ENCODE data around the gene GALNT12.

GALNT12 gene

DNA sequence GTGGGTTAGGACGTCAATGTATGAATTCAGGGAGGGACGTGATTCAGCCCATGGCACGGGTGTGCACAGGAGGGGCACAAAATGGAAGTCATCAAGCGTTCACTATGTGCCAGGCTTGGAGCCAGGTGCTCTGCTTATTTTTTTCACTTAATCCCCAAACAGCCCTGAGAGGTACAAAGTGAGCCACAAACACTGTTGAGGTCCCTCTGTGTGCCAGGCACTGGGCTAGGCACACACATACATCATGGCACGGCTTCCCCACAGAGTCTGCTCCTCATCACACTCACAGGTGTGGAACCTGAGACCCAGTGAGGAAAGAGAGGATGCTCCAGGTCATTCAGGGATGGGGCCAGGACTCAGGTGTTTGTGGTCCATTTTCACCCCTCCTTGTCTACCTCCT lies 68.1 kb downstream of the GALNT12 start:
- H3K36me3 ChIP-seq (ENCODE audit: insufficient read depth): no peaks in the 10 kb centered on the region
- no peaks in the 10 kb centered on the region for H3K4me1 ChIP-seq (ENCODE audit: low read depth, poor library complexity, severe bottlenecking)
- no peak overlapping the region for H3K9ac ChIP-seq
- no peaks in the 10 kb centered on the region for H4K20me1 ChIP-seq (ENCODE audit: insufficient read depth)
- H2AFZ ChIP-seq (ENCODE audit: low read depth): no peak overlapping the region
- no peaks in the 10 kb centered on the region for H3K27me3 ChIP-seq (ENCODE audit: insufficient read depth, low read depth)
- H3K27ac ChIP-seq: no peak overlapping the region
- no peak overlapping the region for H3K4me2 ChIP-seq
- H3K79me2 ChIP-seq (ENCODE audit: insufficient read depth, low read depth): no peaks in the 10 kb centered on the region
- H3K4me3 ChIP-seq (IDR thresholded peaks at IDR 0.05; ENCODE audit: insufficient read depth, low read depth, low read length): no peak overlapping the region
- TF ChIP-seq, protein P1, sequence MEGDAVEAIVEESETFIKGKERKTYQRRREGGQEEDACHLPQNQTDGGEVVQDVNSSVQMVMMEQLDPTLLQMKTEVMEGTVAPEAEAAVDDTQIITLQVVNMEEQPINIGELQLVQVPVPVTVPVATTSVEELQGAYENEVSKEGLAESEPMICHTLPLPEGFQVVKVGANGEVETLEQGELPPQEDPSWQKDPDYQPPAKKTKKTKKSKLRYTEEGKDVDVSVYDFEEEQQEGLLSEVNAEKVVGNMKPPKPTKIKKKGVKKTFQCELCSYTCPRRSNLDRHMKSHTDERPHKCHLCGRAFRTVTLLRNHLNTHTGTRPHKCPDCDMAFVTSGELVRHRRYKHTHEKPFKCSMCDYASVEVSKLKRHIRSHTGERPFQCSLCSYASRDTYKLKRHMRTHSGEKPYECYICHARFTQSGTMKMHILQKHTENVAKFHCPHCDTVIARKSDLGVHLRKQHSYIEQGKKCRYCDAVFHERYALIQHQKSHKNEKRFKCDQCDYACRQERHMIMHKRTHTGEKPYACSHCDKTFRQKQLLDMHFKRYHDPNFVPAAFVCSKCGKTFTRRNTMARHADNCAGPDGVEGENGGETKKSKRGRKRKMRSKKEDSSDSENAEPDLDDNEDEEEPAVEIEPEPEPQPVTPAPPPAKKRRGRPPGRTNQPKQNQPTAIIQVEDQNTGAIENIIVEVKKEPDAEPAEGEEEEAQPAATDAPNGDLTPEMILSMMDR (conservative IDR thresholded peaks at IDR 0.05; ENCODE audit: low read depth, low read length): no peak

DNA sequence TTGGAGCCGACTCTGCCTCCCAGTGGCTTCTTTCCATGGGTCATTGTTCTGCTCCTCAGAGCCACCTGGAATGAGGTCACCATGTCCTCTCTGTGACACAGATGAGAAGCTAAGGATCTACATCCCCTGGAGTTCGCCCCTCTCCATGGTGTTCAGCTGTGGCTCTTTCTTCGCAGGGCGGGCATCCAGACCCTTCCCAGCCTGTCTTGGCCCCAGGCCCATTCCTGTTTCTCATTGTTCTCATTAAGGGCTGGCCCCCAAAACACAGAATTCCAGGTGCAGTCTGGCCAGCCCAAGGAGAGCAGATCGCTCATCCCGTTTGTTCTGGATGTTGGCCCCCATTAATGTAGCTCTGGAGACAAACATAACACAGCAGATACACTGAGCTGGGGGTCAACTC lies 69.8 kb downstream of the GALNT12 start:
- TF ChIP-seq, protein P1 (conservative IDR thresholded peaks at IDR 0.05; ENCODE audit: low read depth, low read length): no peak
- H3K36me3 ChIP-seq (ENCODE audit: insufficient read depth): no peaks in the 10 kb centered on the region
- no peak overlapping the region for H2AFZ ChIP-seq (ENCODE audit: low read depth)
- H3K79me2 ChIP-seq (ENCODE audit: insufficient read depth, low read depth): no peaks in the 10 kb centered on the region
- no peaks in the 10 kb centered on the region for H3K4me1 ChIP-seq (ENCODE audit: low read depth, poor library complexity, severe bottlenecking)
- no peak overlapping the region for H3K4me2 ChIP-seq
- no peak overlapping the region for H3K9ac ChIP-seq
- H3K4me3 ChIP-seq (IDR thresholded peaks at IDR 0.05; ENCODE audit: insufficient read depth, low read depth, low read length): no peak overlapping the region
- no peaks in the 10 kb centered on the region for H3K27me3 ChIP-seq (ENCODE audit: insufficient read depth, low read depth)
- no peaks in the 10 kb centered on the region for H4K20me1 ChIP-seq (ENCODE audit: insufficient read depth)
- H3K27ac ChIP-seq: no peak overlapping the region

DNA sequence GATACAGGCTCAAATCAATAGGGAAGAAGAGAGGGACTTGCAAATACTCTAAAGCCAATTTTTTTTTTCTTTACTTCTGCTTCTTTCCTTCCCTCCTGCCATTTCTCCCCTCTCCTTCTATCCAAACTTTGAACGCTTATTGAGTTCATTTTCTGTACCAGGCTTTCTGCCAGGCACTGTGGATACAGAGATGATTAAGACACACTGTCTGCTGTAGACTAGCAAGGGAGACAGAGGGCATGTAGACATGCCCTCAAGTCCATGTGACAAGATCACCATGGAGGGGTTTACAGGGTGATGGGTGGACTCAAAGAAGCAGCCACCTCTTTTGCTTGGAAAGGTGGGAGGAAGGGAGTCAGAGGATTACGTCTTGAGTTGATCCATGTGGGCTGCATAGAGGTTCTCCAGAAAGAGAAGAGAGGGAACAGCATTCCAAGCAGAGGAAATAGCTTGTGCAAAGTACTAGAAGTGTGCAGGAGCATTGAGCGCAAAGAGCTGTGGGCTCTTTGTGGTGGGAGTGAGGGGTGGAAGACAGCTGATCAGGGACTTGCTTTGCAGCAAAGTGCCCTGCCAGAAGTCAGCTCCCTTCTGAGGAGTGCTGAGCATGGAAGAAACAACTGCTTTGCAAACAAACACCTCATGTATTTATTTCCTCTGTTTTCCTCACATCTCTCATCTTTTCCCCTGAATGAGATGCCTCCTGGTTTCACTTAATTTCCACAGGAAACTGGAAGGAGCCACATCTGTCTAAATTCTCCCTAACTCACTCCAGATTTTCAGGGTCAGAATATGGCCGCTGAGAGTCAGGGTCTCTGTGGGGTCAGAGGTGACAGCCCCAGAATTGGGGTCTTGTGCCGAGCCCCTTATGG lies 71.9 kb downstream of the GALNT12 start:
- TF ChIP-seq, protein P1 (conservative IDR thresholded peaks at IDR 0.05; ENCODE audit: low read depth, low read length): no peak
- Histone ChIP-seq H2AFZ (ENCODE audit: low read depth) (no peak overlapping the region), H3K27me3 (ENCODE audit: insufficient read depth, low read depth) (no peaks in the 10 kb centered on the region)

DNA sequence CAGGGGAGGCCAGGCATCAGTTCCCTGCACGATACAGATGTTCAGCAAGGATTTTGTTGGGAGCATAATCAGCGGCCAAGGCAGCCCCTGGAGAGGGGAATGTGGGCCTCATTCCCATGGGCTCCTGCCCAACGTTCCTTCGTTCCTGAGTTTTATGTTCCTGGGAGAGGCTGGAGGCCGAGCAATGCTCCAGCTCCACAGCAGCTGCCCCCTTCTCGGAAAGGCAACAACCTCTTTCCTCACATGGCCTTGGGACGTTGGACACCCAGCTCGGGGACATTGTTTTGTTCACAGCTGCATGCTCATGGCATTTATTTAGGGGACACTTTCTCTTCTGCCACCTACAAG lies 72.5 kb downstream of the GALNT12 start:
- no peak overlapping the region for H3K4me3 ChIP-seq (IDR thresholded peaks at IDR 0.05; ENCODE audit: insufficient read depth, low read depth, low read length)
- no peak overlapping the region for H3K4me2 ChIP-seq
- TF ChIP-seq, protein P1 (conservative IDR thresholded peaks at IDR 0.05; ENCODE audit: low read depth, low read length): no peak
- H3K4me1 ChIP-seq (ENCODE audit: low read depth, poor library complexity, severe bottlenecking): no peaks in the 10 kb centered on the region
- no peak overlapping the region for H3K27ac ChIP-seq
- no peak overlapping the region for H2AFZ ChIP-seq (ENCODE audit: low read depth)
- no peak overlapping the region for H3K9ac ChIP-seq
- H3K36me3 ChIP-seq (ENCODE audit: insufficient read depth): no peaks in the 10 kb centered on the region
- H3K79me2 ChIP-seq (ENCODE audit: insufficient read depth, low read depth): no peaks in the 10 kb centered on the region
- H3K27me3 ChIP-seq (ENCODE audit: insufficient read depth, low read depth): no peaks in the 10 kb centered on the region
- H4K20me1 ChIP-seq (ENCODE audit: insufficient read depth): no peaks in the 10 kb centered on the region

More for the DNA sequence above, 71.9 kb downstream of the GALNT12 start:
- no peak overlapping the region for H3K27ac ChIP-seq
- H3K4me2 ChIP-seq: no peak overlapping the region
- H4K20me1 ChIP-seq (ENCODE audit: insufficient read depth): no peaks in the 10 kb centered on the region
- no peak overlapping the region for H3K9ac ChIP-seq
- no peaks in the 10 kb centered on the region for H3K79me2 ChIP-seq (ENCODE audit: insufficient read depth, low read depth)
- no peaks in the 10 kb centered on the region for H3K4me1 ChIP-seq (ENCODE audit: low read depth, poor library complexity, severe bottlenecking)
- H3K36me3 ChIP-seq (ENCODE audit: insufficient read depth): no peaks in the 10 kb centered on the region
- no peak overlapping the region for H3K4me3 ChIP-seq (IDR thresholded peaks at IDR 0.05; ENCODE audit: insufficient read depth, low read depth, low read length)

All from KMS-11 (cell line).